ENCODE results near the gene RNF217.

- no peak for TF ChIP-seq CTCF (IDR thresholded peaks at IDR 0.05 in 4 of 5, conservative IDR thresholded peaks at IDR 0.05 in 1 of 5)
- TF ChIP-seq POLR2A (IDR thresholded peaks at IDR 0.05), result no peak
Measured at GRCh38 chr6:125077453-125077852, 115.2 kb downstream of the RNF217 start.
